A549 (cell line): ENCODE data around the gene TSPEAR. TPM values are rescaled to one million over a fixed set of nuclear protein-coding genes. Genes with fewer than 3 reads are reported as not detected.

Experiments used
- ATAC-seq, 2 experiments: fragments of 200-7000 bp in 1 of 2; fragments of >200 bp in 1 of 2; cut with Nextera tagmentation in 1 of 2; cut with Tn5 transposase in 1 of 2; 3 replicates each; pipeline versions ENCODE4 v1.8.0 to v1.9.1; 2018 to 2020; ENCODE audit warnings: mild to moderate bottlenecking in 1 of 2, moderate library complexity in 1 of 2
- CTCF ChIA-PET: fragments of 300-600 bp; sonication (Branson Sonifier 250); formaldehyde crosslinking; extraction: SDS; loops from one replicate; lab custom pipeline; 2021; ENCODE audit warnings: antibody characterized with exemption, inconsistent platforms; lab: Yijun Ruan, JAX
- POLR2A ChIA-PET: fragments of 350-600 bp; formaldehyde crosslinking; extraction: SDS; loops from one replicate; lab custom pipeline; 2021; ENCODE audit warnings: antibody characterized with exemption, inconsistent platforms; lab: Yijun Ruan, JAX
- DNase-seq, 2 experiments: peaks; one replicate each; pipeline versions ENCODE4 v3.0.0 to v3.0.0-alpha.2; 2011 to 2016; ENCODE audit warnings: low read depth in 1 of 2, low spot score in 1 of 2
- FAIRE-seq: peaks from 2 replicates; lab custom pipeline; 2011; peaks lifted over from hg19 to GRCh38; lab: Jason Lieb, UNC
- H3K27ac ChIP-seq, 2 experiments: fragments of >200 bp; sonication (Bioruptor Twin); formaldehyde crosslinking; 3 replicates each; pipeline ENCODE4 v1.5.1; 2016 to 2017
- H3K4me1 ChIP-seq: fragments of >200 bp; sonication (Bioruptor Twin); formaldehyde crosslinking; 3 replicates; pipeline ENCODE4 v1.6.1; 2016
- H3K4me2 ChIP-seq: fragments of >200 bp; sonication (Bioruptor Twin); formaldehyde crosslinking; 3 replicates; pipeline ENCODE4 v1.6.1; 2016
- H3K4me3 ChIP-seq: fragments of >200 bp; sonication (Bioruptor Twin); formaldehyde crosslinking; 3 replicates; pipeline ENCODE4 v1.5.1; 2016
- H3K9me3 ChIP-seq: fragments of >200 bp; sonication (Bioruptor Twin); formaldehyde crosslinking; 3 replicates; pipeline ENCODE4 v1.6.1; 2016
- BHLHE40 ChIP-seq: IDR thresholded peaks from 2 replicates; pipeline ENCODE4 v1.6.1; 2012; ENCODE audit warnings: low read depth, low read length, inconsistent platforms
- CBX2 ChIP-seq: fragments of 200-600 bp; sonication (generic); IDR thresholded peaks from 2 replicates; pipeline ENCODE4 v1.6.1; 2016; ENCODE audit warnings: low read depth, mild to moderate bottlenecking, borderline replicate concordance
- CBX8 ChIP-seq: fragments of 200-600 bp; sonication (generic); IDR thresholded peaks from 2 replicates; pipeline ENCODE4 v1.6.1; 2016
- CEBPB ChIP-seq, 2 experiments: fragments of >200 bp in 1 of 2; sonication (Bioruptor Twin) in 1 of 2; formaldehyde crosslinking in 1 of 2; IDR thresholded peaks; 2 replicates each; pipeline ENCODE4 v1.6.1; 2012 to 2016
- CHD4 ChIP-seq: fragments of 200-600 bp; sonication (generic); IDR thresholded peaks from 2 replicates; pipeline ENCODE4 v1.6.1; 2016; ENCODE audit warnings: antibody characterized with exemption, mild to moderate bottlenecking, borderline replicate concordance
- EHF ChIP-seq: fragments of 250-450 bp; sonication (Bioruptor Pico); IDR thresholded peaks from 2 replicates; pipeline ENCODE4 v1.5.0; 2020; ENCODE audit warnings: mild to moderate bottlenecking
- GATA3 ChIP-seq: IDR thresholded peaks from 2 replicates; pipeline ENCODE4 v1.6.1; 2012; ENCODE audit warnings: borderline replicate concordance
- HDAC2 ChIP-seq: fragments of 200-600 bp; sonication (generic); IDR thresholded peaks from 2 replicates; pipeline ENCODE4 v1.6.1; 2016
- HEYL ChIP-seq: fragments of 250-450 bp; sonication (Bioruptor Pico); IDR thresholded peaks from 2 replicates; pipeline ENCODE4 v1.8.0; 2021; ENCODE audit warnings: mild to moderate bottlenecking, moderate library complexity
- HOXB5 ChIP-seq: fragments of 250-450 bp; sonication (Bioruptor Pico); IDR thresholded peaks from 2 replicates; pipeline ENCODE4 v1.5.0; 2020; ENCODE audit warnings: mild to moderate bottlenecking, moderate library complexity
- KDM1A ChIP-seq: fragments of 200-600 bp; sonication (generic); IDR thresholded peaks from 2 replicates; pipeline ENCODE4 v1.6.1; 2016; ENCODE audit warnings: low read depth, mild to moderate bottlenecking
- KDM5A ChIP-seq: fragments of 200-600 bp; sonication (generic); IDR thresholded peaks from 2 replicates; pipeline ENCODE4 v1.6.1; 2016; ENCODE audit warnings: antibody characterized with exemption, mild to moderate bottlenecking
- NR3C1 ChIP-seq: fragments of >200 bp; sonication (Bioruptor Twin); formaldehyde crosslinking; IDR thresholded peaks from 3 replicates; pipeline ENCODE4 v1.6.1; 2017
- PHF8 ChIP-seq: fragments of 200-600 bp; sonication (generic); IDR thresholded peaks from 2 replicates; pipeline ENCODE4 v1.6.1; 2016; ENCODE audit warnings: low read depth, mild to moderate bottlenecking, antibody characterized with exemption, moderate library complexity, borderline replicate concordance
- POLR2A ChIP-seq: IDR thresholded peaks from 2 replicates; pipeline ENCODE4 v1.6.1; 2012; ENCODE audit warnings: mild to moderate bottlenecking, low read length
- RARB ChIP-seq: fragments of 250-450 bp; sonication (Bioruptor Pico); IDR thresholded peaks from 2 replicates; pipeline ENCODE4 v1.8.0; 2021; ENCODE audit warnings: mild to moderate bottlenecking, moderate library complexity
- RNF2 ChIP-seq: fragments of 200-600 bp; sonication (generic); IDR thresholded peaks from 2 replicates; pipeline ENCODE4 v1.6.1; 2016; ENCODE audit warnings: low read depth, mild to moderate bottlenecking, antibody characterized with exemption, moderate library complexity, borderline replicate concordance
- SMC3 ChIP-seq: fragments of >200 bp; sonication (Bioruptor Twin); formaldehyde crosslinking; IDR thresholded peaks from 3 replicates; pipeline ENCODE4 v1.6.1; 2018; ENCODE audit warnings: inconsistent platforms
- TP53 ChIP-seq: fragments of 250-450 bp; sonication (Bioruptor Pico); IDR thresholded peaks from 2 replicates; pipeline ENCODE4 v1.5.0; 2021; ENCODE audit warnings: mild to moderate bottlenecking, moderate library complexity
- ZNF302 ChIP-seq: fragments of 250-450 bp; sonication (Bioruptor Pico); IDR thresholded peaks from 2 replicates; pipeline ENCODE4 v1.9.0; 2021; ENCODE audit warnings: inconsistent platforms, mild to moderate bottlenecking, moderate library complexity
- ZSCAN20 ChIP-seq: fragments of 250-450 bp; sonication (Bioruptor Pico); IDR thresholded peaks from 2 replicates; pipeline ENCODE4 v1.8.0; 2022; ENCODE audit warnings: mild to moderate bottlenecking, moderate library complexity
- WGBS: methylation state at CpG from one replicate; pipeline ENCODE4 v1.1.6; 2017; ENCODE audit errors: missing lambda C conversion rate; 5-methylcytosine and 5-hydroxymethylcytosine counted together
- polyA plus RNA-seq, 4 experiments: library from polyadenylated mRNA; depleted of rRNA in 3 of 4; stranded (reverse); fragments of >200 nt; fragmentation: RNase III in 1 of 4; extraction: RNeasy Plus Mini Kit Qiagen cat#74134 plus additional on column Dnase treatment in 1 of 4; gene quantifications; 2 replicates in 3 of 4; 3 replicates in 1 of 4; pipeline ENCODE4 v1.2.3, GENCODE V29; 2011 to 2017
- TF ChIP-seq, protein P1 (sequence below): fragments of 450-650 bp; IDR thresholded peaks from 2 replicates; pipeline ENCODE4 v1.6.1; 2014; ENCODE audit warnings: antibody characterized with exemption
- TF ChIP-seq, protein P2 (sequence below): fragments of >200 bp; sonication (Bioruptor Twin); formaldehyde crosslinking; IDR thresholded peaks from 3 replicates; pipeline ENCODE4 v1.6.1; 2016
- TF ChIP-seq, protein P3 (sequence below): fragments of >200 bp; sonication (Bioruptor Twin); formaldehyde crosslinking; IDR thresholded peaks from 2 replicates; pipeline ENCODE4 v1.6.1; 2016
- TF ChIP-seq, protein P4 (sequence below): IDR thresholded peaks from 2 replicates; pipeline ENCODE4 v1.6.1; 2012
- TF ChIP-seq, protein P5 (sequence below): IDR thresholded peaks from 2 replicates; pipeline ENCODE4 v1.6.1; 2012; ENCODE audit warnings: low read depth, borderline replicate concordance

The TSPEAR gene
- polyA plus RNA-seq, 2 of the 4 experiments (the other 2 are of a cell fraction) = not detected

DNA sequence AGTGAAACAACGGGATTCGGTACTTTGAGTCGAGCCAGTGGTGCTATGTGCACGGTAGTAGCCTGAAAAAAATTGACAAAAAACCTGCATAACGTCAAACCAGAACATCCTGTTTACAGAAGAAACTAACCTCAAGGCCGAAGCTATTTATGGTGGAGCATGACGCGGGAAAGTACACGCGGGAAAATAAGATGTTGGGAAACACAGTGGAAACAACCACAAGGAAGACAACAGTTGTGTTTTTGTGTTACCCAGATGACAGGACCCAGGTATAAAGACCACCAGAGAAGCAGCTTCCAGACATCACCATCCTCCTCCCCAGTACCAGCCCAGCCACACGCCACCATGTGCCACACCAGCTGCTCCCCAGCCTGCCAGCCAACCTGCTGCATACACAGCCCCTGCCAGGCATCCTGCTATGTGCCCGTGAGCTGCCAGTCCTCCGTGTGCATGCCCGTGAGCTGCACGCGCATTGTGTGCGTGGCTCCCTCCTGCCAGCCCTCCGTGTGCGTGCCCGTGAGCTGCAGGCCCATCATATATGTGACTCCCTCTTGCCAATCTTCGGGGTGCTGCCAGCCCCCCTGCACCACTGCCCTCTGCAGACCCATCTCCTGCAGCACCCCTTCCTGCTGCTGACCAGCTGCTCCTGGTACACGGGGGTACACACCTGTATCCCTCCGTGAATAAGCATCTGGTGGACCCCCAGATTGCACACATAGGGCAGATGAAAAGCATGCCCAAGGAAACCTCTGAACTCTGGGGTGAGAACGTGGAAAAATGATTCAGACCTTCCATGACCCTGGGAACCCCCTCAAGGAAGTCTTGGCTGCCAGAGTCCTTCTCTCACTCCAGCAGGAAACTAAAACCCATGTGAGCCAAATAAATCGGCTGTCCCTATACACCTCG, 53.5 kb downstream of the TSPEAR start, which contains the start of gene KRTAP12-3:
TSS of gene KRTAP12-3 (plus strand) at position 298 of the 906 bp plus-strand sequence. CDS start at position 346, 48 bp downstream.
- no peak within 1 kb of the TSS for H3K4me2 ChIP-seq
- FAIRE-seq (no peak), DNase-seq (no peak), ATAC-seq (no peak)
- 52% methylated on average over 25 of the region's 26 CpGs for WGBS
- CTCF ChIA-PET = no interaction called here
- POLR2A ChIA-PET = no interaction called here
- no peaks in the 10 kb centered on the region for H3K4me1 ChIP-seq
- H3K27ac ChIP-seq = no peak within 1 kb of the TSS
- no peaks in the 10 kb centered on the region for H3K9me3 ChIP-seq
- no peak within 1 kb of the TSS for H3K4me3 ChIP-seq
- TF ChIP-seq, protein P1, sequence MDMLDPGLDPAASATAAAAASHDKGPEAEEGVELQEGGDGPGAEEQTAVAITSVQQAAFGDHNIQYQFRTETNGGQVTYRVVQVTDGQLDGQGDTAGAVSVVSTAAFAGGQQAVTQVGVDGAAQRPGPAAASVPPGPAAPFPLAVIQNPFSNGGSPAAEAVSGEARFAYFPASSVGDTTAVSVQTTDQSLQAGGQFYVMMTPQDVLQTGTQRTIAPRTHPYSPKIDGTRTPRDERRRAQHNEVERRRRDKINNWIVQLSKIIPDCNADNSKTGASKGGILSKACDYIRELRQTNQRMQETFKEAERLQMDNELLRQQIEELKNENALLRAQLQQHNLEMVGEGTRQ = no peak
- TF ChIP-seq SMC3 (no peak), EHF (CRISPR knock-in tag) (no peak), HEYL (CRISPR knock-in tag) (no peak), GATA3 (no peak)

DNA sequence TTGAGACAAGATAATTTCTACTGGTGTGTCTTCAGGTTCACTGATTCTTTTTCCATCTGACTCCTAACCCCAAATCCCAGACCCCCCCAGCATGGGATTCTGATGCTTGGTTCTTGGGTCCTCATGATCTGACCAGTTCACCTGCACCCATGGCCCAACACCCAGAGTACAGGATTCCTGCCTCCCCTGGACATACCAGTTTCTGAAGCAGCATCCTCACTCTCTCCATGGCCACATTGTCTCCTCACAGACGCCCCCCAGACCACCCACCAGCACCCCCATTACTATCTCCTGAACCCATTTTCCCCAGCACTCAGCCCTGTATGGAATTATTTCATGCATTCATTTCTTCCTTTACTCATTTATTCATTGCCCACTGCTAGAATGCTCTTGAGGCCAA, 54.5 kb downstream of the TSPEAR start:
- Histone ChIP-seq H3K4me1 (no peaks in the 10 kb centered on the region), H3K4me2 (no peak overlapping the region), H3K9me3 (no peaks in the 10 kb centered on the region), H3K4me3 (no peak overlapping the region), H3K27ac (no peak overlapping the region)
- no peak for TF ChIP-seq POLR2A
- no peak for TF ChIP-seq CBX8
- TF ChIP-seq ZNF302 (CRISPR knock-in tag) = no peak
- TF ChIP-seq HDAC2 = no peak
- TF ChIP-seq, protein P2, sequence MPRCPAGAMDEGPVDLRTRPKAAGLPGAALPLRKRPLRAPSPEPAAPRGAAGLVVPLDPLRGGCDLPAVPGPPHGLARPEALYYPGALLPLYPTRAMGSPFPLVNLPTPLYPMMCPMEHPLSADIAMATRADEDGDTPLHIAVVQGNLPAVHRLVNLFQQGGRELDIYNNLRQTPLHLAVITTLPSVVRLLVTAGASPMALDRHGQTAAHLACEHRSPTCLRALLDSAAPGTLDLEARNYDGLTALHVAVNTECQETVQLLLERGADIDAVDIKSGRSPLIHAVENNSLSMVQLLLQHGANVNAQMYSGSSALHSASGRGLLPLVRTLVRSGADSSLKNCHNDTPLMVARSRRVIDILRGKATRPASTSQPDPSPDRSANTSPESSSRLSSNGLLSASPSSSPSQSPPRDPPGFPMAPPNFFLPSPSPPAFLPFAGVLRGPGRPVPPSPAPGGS = no peak
- TF ChIP-seq KDM5A = no peak
- TF ChIP-seq SMC3 = no peak
- TF ChIP-seq EHF (CRISPR knock-in tag) = no peak
- TF ChIP-seq, protein P3, sequence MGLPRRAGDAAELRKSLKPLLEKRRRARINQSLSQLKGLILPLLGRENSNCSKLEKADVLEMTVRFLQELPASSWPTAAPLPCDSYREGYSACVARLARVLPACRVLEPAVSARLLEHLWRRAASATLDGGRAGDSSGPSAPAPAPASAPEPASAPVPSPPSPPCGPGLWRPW = no peak
- no peak for TF ChIP-seq RARB (CRISPR knock-in tag)
- TF ChIP-seq ZSCAN20 (CRISPR knock-in tag) = no peak
- no peak for TF ChIP-seq NR3C1
- TF ChIP-seq KDM1A = no peak
- TF ChIP-seq CEBPB (IDR thresholded peaks at IDR 0.05) = no peak
- TF ChIP-seq RNF2 = no peak
- ATAC-seq = no peak
- no peak for FAIRE-seq
- no peak for DNase-seq
- ChIA-PET POLR2A (no interaction called here), CTCF (no interaction called here)
- 11% methylated on average over 1 of the region's 1 CpG for WGBS

DNA sequence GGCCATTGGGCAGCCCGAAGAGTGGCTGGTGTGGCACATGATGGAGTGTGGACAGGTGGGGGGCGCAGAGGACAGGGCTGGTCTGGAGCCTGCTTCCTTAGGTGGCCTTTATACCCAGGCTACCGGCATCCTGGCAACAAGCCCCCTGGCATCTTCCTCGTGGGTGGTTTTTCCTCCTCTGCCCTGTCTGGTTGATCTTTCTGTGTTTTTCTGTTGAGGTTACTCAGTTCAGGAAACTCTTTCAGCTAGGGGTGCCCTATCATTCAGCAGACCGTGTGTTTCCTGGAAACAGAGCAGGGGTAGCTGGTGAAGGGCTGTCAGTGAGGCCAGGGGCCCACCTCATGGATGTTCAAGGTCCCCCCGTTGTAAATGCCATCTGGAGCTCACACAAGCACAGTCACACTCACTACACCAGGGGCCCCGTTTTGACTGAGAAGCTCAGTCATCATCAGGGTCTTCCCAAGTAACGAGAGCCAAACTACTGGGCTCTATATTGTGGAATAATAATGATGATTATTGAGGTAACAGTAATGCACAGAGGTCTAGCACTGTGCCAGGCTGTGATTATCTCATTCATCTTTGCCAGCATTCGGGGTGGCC, 56.7 kb downstream of the TSPEAR start, which contains the start of gene KRTAP12-4:
TSS of gene KRTAP12-4 (minus strand) at position 84 of the 600 bp plus-strand sequence. CDS start at position 39, 45 bp downstream.
- FAIRE-seq (no peak), ATAC-seq (no peak)
- Histone ChIP-seq H3K4me2 (no peak within 1 kb of the TSS), H3K27ac (no peak within 1 kb of the TSS), H3K4me1 (no peaks in the 10 kb centered on the region), H3K9me3 (no peaks in the 10 kb centered on the region), H3K4me3 (no peak within 1 kb of the TSS)
- CTCF ChIA-PET = no interaction called here
- POLR2A ChIA-PET = no interaction called here
- 12% methylated on average over 6 of the region's 9 CpGs for WGBS
- TF ChIP-seq, protein P4, sequence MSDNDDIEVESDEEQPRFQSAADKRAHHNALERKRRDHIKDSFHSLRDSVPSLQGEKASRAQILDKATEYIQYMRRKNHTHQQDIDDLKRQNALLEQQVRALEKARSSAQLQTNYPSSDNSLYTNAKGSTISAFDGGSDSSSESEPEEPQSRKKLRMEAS = no peak
- TF ChIP-seq BHLHE40 (no peak), TP53 (no peak), CHD4 (no peak), HOXB5 (CRISPR knock-in tag) (no peak), HDAC2 (no peak), CBX2 (no peak), PHF8 (no peak)
- TF ChIP-seq, protein P5, sequence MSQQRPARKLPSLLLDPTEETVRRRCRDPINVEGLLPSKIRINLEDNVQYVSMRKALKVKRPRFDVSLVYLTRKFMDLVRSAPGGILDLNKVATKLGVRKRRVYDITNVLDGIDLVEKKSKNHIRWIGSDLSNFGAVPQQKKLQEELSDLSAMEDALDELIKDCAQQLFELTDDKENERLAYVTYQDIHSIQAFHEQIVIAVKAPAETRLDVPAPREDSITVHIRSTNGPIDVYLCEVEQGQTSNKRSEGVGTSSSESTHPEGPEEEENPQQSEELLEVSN = no peak
- TF ChIP-seq, all 56 proteins: peak for 0
- DNase-seq = no peak
